AG04450 (cell line): ENCODE measurements around the gene PKD1L1. TPM values are rescaled to one million over a fixed set of nuclear protein-coding genes. Genes with fewer than 3 reads are reported as not detected.

Source experiments
- CTCF ChIA-PET: fragments of 300-600, 350-600 bp; formaldehyde crosslinking; extraction: SDS; loops from one replicate; lab custom pipeline; 2022; ENCODE audit warnings: antibody characterized with exemption, inconsistent platforms; lab: Charles Lee
- POLR2A ChIA-PET: fragments of 350-600 bp; formaldehyde crosslinking; extraction: SDS; loops from one replicate; lab custom pipeline; 2021; ENCODE audit warnings: antibody characterized with exemption, inconsistent platforms; lab: Yijun Ruan, JAX
- DNase-seq: peaks from one replicate; pipeline ENCODE4 v3.0.0-alpha.2; 2011; ENCODE audit warnings: low read depth, low spot score
- H3K27ac ChIP-seq: one replicate; pipeline ENCODE4 v1.5.1; 2012; ENCODE audit warnings: low read depth, low read length, control low read depth
- H3K27me3 ChIP-seq: one replicate; pipeline ENCODE4 v1.6.0; 2012; ENCODE audit warnings: low read length; ENCODE audit not compliant: control insufficient read depth, insufficient read depth
- H3K4me3 ChIP-seq: 2 replicates; pipeline ENCODE4 v1.5.1; 2011; ENCODE audit warnings: mild to moderate bottlenecking, low read depth, low read length, control low read depth
- H3K9me3 ChIP-seq: 2 replicates; pipeline ENCODE4 v1.5.1; 2012; ENCODE audit warnings: low read length; ENCODE audit not compliant: control insufficient read depth, insufficient read depth
- polyA plus RNA-seq: library from polyadenylated mRNA; depleted of rRNA; stranded (reverse); fragments of >200 nt; gene quantifications from 2 replicates; pipeline ENCODE4 v1.2.3, GENCODE V29; 2011
- TF ChIP-seq, protein P1 (sequence below): IDR thresholded peaks from 2 replicates; pipeline ENCODE4 v1.5.1; 2011; ENCODE audit warnings: low read depth, low read length, control low read depth, inconsistent platforms

The PKD1L1 gene
- polyA plus RNA-seq, 1 experiment = 0.01 TPM

DNA sequence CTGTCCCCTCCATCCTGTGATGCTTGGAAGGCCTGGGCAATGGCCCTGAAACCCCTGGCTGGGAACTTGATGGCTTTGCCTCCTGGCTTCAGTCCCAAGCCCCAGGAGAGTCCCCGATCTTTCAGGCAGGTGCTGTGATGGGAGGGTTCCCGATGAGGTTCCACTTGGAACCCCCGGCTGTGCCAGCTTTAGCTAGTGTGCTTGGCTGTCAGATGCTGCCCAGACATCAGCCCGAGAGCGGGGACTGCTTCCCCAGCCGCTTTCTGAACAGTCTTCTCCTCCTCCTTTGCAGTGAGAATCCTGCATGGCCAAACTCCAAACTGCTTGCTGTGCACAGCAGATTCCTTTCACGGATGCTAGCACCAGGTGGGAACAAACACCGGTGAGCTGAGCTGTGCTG, 58.1 kb downstream of the PKD1L1 start:
- Histone ChIP-seq H3K4me3 (no peak overlapping the region), H3K27me3 (peaks cover 35% of the 10 kb centered on the region), H3K27ac (no peak overlapping the region), H3K9me3 (no peaks in the 10 kb centered on the region)
- TF ChIP-seq, protein P1, sequence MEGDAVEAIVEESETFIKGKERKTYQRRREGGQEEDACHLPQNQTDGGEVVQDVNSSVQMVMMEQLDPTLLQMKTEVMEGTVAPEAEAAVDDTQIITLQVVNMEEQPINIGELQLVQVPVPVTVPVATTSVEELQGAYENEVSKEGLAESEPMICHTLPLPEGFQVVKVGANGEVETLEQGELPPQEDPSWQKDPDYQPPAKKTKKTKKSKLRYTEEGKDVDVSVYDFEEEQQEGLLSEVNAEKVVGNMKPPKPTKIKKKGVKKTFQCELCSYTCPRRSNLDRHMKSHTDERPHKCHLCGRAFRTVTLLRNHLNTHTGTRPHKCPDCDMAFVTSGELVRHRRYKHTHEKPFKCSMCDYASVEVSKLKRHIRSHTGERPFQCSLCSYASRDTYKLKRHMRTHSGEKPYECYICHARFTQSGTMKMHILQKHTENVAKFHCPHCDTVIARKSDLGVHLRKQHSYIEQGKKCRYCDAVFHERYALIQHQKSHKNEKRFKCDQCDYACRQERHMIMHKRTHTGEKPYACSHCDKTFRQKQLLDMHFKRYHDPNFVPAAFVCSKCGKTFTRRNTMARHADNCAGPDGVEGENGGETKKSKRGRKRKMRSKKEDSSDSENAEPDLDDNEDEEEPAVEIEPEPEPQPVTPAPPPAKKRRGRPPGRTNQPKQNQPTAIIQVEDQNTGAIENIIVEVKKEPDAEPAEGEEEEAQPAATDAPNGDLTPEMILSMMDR = no peak
- no peak for DNase-seq
- CTCF ChIA-PET = no interaction called here
- POLR2A ChIA-PET = no interaction called here

GRCh38 chr7:47889723-47890122, 58.5 kb downstream of the PKD1L1 start:
- ChIA-PET CTCF (no interaction called here), POLR2A (no interaction called here)
- DNase-seq = no peak
- TF ChIP-seq, protein P1 = no peak
- Histone ChIP-seq H3K27ac (no peak overlapping the region), H3K4me3 (no peak overlapping the region), H3K9me3 (no peaks in the 10 kb centered on the region), H3K27me3 (peaks cover 39% of the 10 kb centered on the region)

DNA sequence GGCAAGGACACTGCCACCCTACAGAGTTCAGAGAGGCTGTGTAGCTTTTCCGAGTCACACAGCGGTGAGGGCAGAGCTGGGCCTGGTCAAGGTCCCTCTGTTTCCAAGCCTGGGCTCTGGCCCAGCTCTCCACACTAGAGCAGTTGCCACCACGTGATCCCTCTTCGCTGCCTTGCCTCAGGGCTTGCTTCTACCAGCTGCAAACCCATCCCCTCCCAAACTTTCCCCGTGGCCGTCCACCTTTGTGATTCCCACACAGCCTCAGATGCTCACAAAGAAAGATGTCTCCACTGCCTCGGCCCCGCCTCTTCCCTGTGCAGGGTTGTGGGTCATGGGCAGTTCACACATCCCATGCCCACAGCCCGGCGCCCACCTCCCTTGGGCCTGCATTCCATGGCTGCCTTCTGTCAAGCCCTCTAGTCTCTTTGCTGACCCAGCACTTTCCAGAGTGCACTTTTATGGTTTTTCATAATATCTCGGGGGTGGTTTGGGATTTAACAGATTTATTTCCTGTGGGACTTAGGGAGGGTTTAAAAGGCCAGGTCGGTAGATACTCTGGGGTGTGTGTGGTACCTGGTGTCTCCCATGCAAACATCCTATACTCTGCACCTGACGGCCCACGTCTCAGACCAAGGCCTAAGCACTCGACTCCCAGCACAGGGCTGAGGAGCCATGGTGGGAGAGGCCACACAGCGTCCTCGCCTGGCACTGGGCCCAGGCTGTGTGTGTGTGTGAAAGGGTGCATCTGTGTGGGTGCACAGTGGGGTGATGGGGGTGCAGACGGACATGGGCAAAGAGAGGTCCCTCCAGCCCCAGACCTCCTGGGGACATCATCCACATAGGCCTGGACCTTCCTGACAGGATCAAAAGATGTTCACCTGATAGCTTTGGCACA, 59.6 kb downstream of the PKD1L1 start:
- no peak overlapping the region for H3K27ac ChIP-seq

GRCh38 chr7:47887016-47887640, 61.1 kb downstream of the PKD1L1 start:
- POLR2A ChIA-PET = no interaction called here
- CTCF ChIA-PET = no interaction called here
- no peaks in the 10 kb centered on the region for H3K9me3 ChIP-seq
- peaks cover 46% of the 10 kb centered on the region for H3K27me3 ChIP-seq
- H3K4me3 ChIP-seq = no peak overlapping the region
- no peak for DNase-seq
- H3K27ac ChIP-seq = no peak overlapping the region
- TF ChIP-seq, protein P1 = no peak

More for the DNA sequence above, 59.6 kb downstream of the PKD1L1 start:
- ChIA-PET CTCF (no interaction called here), POLR2A (no interaction called here)
- TF ChIP-seq, protein P1 = no peak
- no peak for DNase-seq
- Histone ChIP-seq H3K4me3 (no peak overlapping the region), H3K9me3 (no peaks in the 10 kb centered on the region), H3K27me3 (peaks cover 46% of the 10 kb centered on the region)
